CD4-positive, alpha-beta memory T cell (primary cell): Measurements from ENCODE around the gene PITX1. TPM values are rescaled to one million over a fixed set of nuclear protein-coding genes. Genes with fewer than 3 reads are reported as not detected.
A peak's percentile ranks its signal among the peaks of the same experiment; 100 is the strongest.

ENCODE experiments used
- CTCF ChIA-PET: fragments of 350-600 bp; sonication (Branson Sonifier 250); formaldehyde crosslinking; loops from one replicate; lab custom pipeline; 2021; ENCODE audit warnings: inconsistent platforms; ENCODE audit not compliant: partially characterized antibody; lab: Charles Lee
- POLR2A ChIA-PET: fragments of 350-600 bp; sonication (Branson Sonifier 250); formaldehyde crosslinking; loops from one replicate; lab custom pipeline; 2021; ENCODE audit not compliant: partially characterized antibody; lab: Charles Lee
- DNase-seq, 5 donors: peaks; one replicate each; pipeline versions ENCODE4 v3.0.0 to v3.0.0-alpha.2; 2020 to 2022; ENCODE audit warnings: mixed read lengths in 1 of 5
- H3K27ac ChIP-seq: one replicate; pipeline ENCODE4 v1.7.0; 2013; ENCODE audit warnings: low read depth, low read length
- H3K27me3 ChIP-seq: 2 replicates; pipeline ENCODE4 v1.7.0; 2013; ENCODE audit warnings: mild to moderate bottlenecking, low read length, moderate library complexity; ENCODE audit not compliant: insufficient read depth
- H3K36me3 ChIP-seq: 2 replicates; pipeline ENCODE4 v1.7.0; 2013; ENCODE audit warnings: mild to moderate bottlenecking, low read length, moderate library complexity; ENCODE audit not compliant: insufficient read depth
- H3K4me1 ChIP-seq: 2 replicates; pipeline ENCODE4 v1.7.0; 2013; ENCODE audit warnings: mild to moderate bottlenecking, low read length, moderate library complexity; ENCODE audit not compliant: insufficient read depth
- H3K4me3 ChIP-seq, 2 donors: one replicate each; pipeline ENCODE4 v1.7.0; 2013; ENCODE audit warnings: low read length in 2 of 2, mild to moderate bottlenecking in 1 of 2
- H3K9me3 ChIP-seq, 2 donors: one replicate each; pipeline ENCODE4 v1.7.0; 2013; ENCODE audit warnings: low read length in 2 of 2, control low read depth in 1 of 2; ENCODE audit not compliant: control insufficient read depth in 1 of 2
- H3K27ac Mint-ChIP-seq, 7 donors: one replicate each; pipeline ENCODE4 v1.8.0; 2020 to 2021; ENCODE audit warnings: mixed read lengths in 7 of 7, mild to moderate bottlenecking in 6 of 7, inconsistent platforms in 3 of 7, moderate library complexity in 3 of 7
- H3K27me3 Mint-ChIP-seq, 2 donors: one replicate each; pipeline ENCODE4 v1.8.0; 2020 to 2021; ENCODE audit warnings: mixed read lengths in 2 of 2
- H3K36me3 Mint-ChIP-seq, 2 donors: one replicate each; pipeline ENCODE4 v1.8.0; 2020 to 2021; ENCODE audit warnings: mixed read lengths in 2 of 2, inconsistent platforms in 1 of 2, mild to moderate bottlenecking in 1 of 2
- H3K4me1 Mint-ChIP-seq, 4 donors: one replicate each; pipeline ENCODE4 v1.8.0; 2020 to 2021; ENCODE audit warnings: mixed read lengths in 4 of 4, mild to moderate bottlenecking in 1 of 4
- H3K4me3 Mint-ChIP-seq, 8 donors: one replicate each; pipeline ENCODE4 v1.8.0; 2020 to 2021; ENCODE audit warnings: mixed read lengths in 8 of 8, mild to moderate bottlenecking in 7 of 8, moderate library complexity in 6 of 8, inconsistent platforms in 3 of 8
- H3K9me3 Mint-ChIP-seq, 8 donors: one replicate each; pipeline ENCODE4 v1.8.0; 2020 to 2021; ENCODE audit warnings: mixed read lengths in 8 of 8, mild to moderate bottlenecking in 5 of 8, inconsistent platforms in 3 of 8, moderate library complexity in 1 of 8
- intact Hi-C: fragments of 100-400 bp; cut with micrococcal nuclease; formaldehyde crosslinking; loops from one replicate; pipeline ENCODE4 v1.15.1; 2023
- polyA plus RNA-seq, 2 donors: library from polyadenylated mRNA; unstranded; fragments of 300-500 nt; fragmentation: Illumina TruSeq; gene quantifications; one replicate each; pipeline ENCODE4 v1.2.3, GENCODE V29; 2021
- total RNA-seq, 2 experiments: library from RNA; stranded (reverse); gene quantifications; one replicate each; pipeline ENCODE4 v1.2.3, GENCODE V29; 2021

The PITX1 gene
- total and polyA plus RNA-seq, 4 experiments from 2014 or later: not detected

GRCh38 chr5:135075621-135076020 lies 41.6 kb upstream of the PITX1 start:
- no peaks in the 10 kb centered on the region for H3K27me3 ChIP-seq
- no peaks in the 10 kb centered on the region for H3K9me3 Mint-ChIP-seq
- ChIA-PET POLR2A (no interaction called here), CTCF (no interaction called here)
- no peak overlapping the region for H3K27ac ChIP-seq
- no peaks in the 10 kb centered on the region for H3K36me3 Mint-ChIP-seq
- H3K27ac Mint-ChIP-seq: no peak overlapping the region
- H3K4me3 ChIP-seq: no peak overlapping the region
- no peaks in the 10 kb centered on the region for H3K4me1 ChIP-seq
- peaks cover 3 to 9% of the 10 kb centered on the region in 2 donors for H3K27me3 Mint-ChIP-seq
- H3K4me1 Mint-ChIP-seq: no peaks in the 10 kb centered on the region
- DNase-seq: no peak
- H3K4me3 Mint-ChIP-seq: no peak overlapping the region
- no peaks in the 10 kb centered on the region for H3K9me3 ChIP-seq
- no peaks in the 10 kb centered on the region for H3K36me3 ChIP-seq
- intact Hi-C loops: no loop called here

DNA sequence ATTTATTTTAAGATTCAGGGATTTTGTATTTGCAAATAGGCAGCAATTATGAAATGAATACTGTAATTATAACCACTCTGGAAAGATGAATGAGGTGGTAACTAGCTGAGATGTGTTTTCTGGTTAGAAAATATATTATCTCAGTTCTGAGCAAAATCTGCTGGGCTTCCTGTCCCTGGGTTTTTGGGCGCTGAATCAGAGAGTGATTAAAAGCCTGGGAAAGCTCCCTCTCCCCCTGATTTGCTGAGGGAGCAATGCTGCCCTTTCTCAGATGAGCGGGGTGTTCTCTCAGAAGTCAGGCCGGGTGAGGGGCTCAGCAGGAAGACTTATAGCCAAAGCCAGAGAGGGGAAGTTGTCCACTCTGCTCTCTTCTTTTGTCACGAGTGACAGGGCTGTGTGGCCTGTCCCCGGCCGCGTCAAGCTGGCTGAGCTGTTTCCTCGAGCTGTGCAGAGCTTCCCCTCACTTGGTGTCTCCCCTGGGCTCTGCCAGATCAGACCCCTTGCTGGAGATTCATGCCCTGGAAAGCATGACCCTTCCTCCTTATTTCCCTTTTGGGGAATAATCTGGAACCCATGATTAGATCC lies 39.8 kb upstream of the PITX1 start:
- no peaks in the 10 kb centered on the region for H3K4me1 Mint-ChIP-seq
- H3K27ac ChIP-seq: no peak overlapping the region
- H3K4me1 ChIP-seq: no peaks in the 10 kb centered on the region
- H3K27me3 Mint-ChIP-seq: peaks cover 3 to 9% of the 10 kb centered on the region in 2 donors
- no peak overlapping the region for H3K4me3 Mint-ChIP-seq
- H3K27ac Mint-ChIP-seq: no peak overlapping the region
- no peaks in the 10 kb centered on the region for H3K36me3 Mint-ChIP-seq
- CTCF ChIA-PET: no interaction called here
- no peaks in the 10 kb centered on the region for H3K9me3 Mint-ChIP-seq
- H3K4me3 ChIP-seq: no peak overlapping the region
- no peaks in the 10 kb centered on the region for H3K9me3 ChIP-seq
- no peaks in the 10 kb centered on the region for H3K27me3 ChIP-seq
- H3K36me3 ChIP-seq: no peaks in the 10 kb centered on the region
- no peak for DNase-seq
- intact Hi-C loops: no loop called here
- POLR2A ChIA-PET: no interaction called here

DNA sequence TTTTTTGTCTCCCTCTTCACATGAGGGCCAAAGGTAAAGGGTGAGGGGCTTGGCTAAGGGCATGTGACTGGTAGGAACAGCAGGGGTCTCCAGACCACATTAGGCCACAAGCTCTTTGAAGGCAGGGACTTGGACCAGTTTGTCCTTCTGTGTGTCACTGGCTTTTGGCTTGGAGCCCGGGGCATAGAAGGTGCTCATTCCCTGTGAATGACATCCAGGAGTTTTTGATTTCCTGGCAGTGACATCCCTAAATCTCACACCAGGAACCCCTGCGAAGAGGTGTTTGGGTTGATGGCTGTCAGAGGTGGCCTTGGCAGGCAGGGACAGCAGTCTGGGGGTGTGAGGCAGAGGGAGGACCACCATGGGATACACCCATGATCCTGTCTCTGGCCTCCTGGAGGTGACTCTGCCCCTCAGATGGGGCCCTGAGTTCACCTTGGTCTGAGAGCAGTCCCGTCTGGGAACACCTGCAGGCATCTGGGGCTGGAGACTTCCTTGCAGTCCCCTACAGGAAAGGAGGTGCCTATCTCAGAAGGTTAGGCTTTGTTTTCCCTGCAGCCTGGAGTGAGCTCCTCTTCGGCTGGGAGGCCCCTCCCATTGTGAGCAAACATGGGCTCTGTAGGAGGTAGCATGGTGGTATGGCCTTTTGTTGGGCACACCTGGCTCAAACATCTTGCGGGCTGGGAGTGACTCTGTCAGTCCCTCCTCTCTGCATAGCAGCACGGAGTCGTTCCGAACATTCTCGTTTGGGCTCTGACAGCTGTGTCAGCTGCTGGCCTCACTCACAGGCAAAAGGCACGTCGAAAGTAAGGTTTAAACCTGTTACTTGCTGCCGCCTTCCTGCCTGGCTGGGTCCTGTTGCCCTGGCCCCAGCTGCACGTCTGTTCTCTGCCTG lies 38.6 kb upstream of the PITX1 start:
- H3K4me1 ChIP-seq: no peaks in the 10 kb centered on the region
- Mint-ChIP-seq H3K4me3 (no peak overlapping the region), H3K4me1 (no peaks in the 10 kb centered on the region), H3K9me3 (no peaks in the 10 kb centered on the region), H3K27ac (peak overlapping the region in 1 of 7 donors; percentile 53), H3K36me3 (no peaks in the 10 kb centered on the region), H3K27me3 (peaks cover 2 to 5% of the 10 kb centered on the region in 2 donors)
- H3K9me3 ChIP-seq: no peaks in the 10 kb centered on the region
- H3K27ac ChIP-seq: no peak overlapping the region
- H3K27me3 ChIP-seq: no peaks in the 10 kb centered on the region
- no peak overlapping the region for H3K4me3 ChIP-seq
- H3K36me3 ChIP-seq: no peaks in the 10 kb centered on the region
- DNase-seq: no peak
- ChIA-PET POLR2A (no interaction called here), CTCF (no interaction called here)
- intact Hi-C loops: no loop called here

DNA sequence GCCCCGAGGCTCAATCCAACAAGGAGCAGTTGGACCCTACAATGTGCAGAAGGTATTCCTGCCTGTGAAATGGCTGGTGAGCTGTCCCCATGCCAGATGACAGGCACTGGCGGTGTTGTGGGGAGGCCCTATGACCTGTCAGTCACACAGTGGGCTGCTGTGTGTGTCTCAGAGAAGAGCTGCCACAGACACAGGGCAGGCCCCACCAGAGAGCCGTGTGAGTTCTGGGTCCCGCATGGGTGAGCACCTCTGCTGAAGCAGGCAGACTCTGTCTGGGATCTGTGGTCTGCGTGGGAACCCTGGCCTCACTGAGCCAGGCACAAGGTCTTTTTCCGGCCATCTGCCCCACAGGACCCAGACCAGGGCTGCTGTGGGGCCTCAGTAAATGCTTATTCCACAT lies 37.3 kb upstream of the PITX1 start:
- H3K4me3 ChIP-seq: no peak overlapping the region
- Mint-ChIP-seq H3K4me1 (no peaks in the 10 kb centered on the region), H3K4me3 (no peak overlapping the region), H3K27ac (no peak overlapping the region), H3K9me3 (no peaks in the 10 kb centered on the region), H3K36me3 (no peaks in the 10 kb centered on the region), H3K27me3 (peaks cover 0 to 4% of the 10 kb centered on the region in 2 donors)
- H3K9me3 ChIP-seq: no peaks in the 10 kb centered on the region
- no peaks in the 10 kb centered on the region for H3K27me3 ChIP-seq
- no peak overlapping the region for H3K27ac ChIP-seq
- H3K4me1 ChIP-seq: no peaks in the 10 kb centered on the region
- intact Hi-C loops: no loop called here
- H3K36me3 ChIP-seq: no peaks in the 10 kb centered on the region
- CTCF ChIA-PET: no interaction called here
- no peak for DNase-seq
- POLR2A ChIA-PET: no interaction called here

- Mint-ChIP-seq H3K4me1 (no peaks in the 10 kb centered on the region), H3K36me3 (no peaks in the 10 kb centered on the region), H3K27me3 (peaks cover 0 to 3% of the 10 kb centered on the region in 2 donors), H3K27ac (peak overlapping the region in 1 of 7 donors; percentile 36), H3K9me3 (no peaks in the 10 kb centered on the region), H3K4me3 (no peak overlapping the region)
- H3K27ac ChIP-seq: no peak overlapping the region
- no peak overlapping the region for H3K4me3 ChIP-seq
- ChIA-PET POLR2A (no interaction called here), CTCF (no interaction called here)
- intact Hi-C loops: no loop called here
- H3K4me1 ChIP-seq: no peaks in the 10 kb centered on the region
- DNase-seq: no peak
- H3K27me3 ChIP-seq: no peaks in the 10 kb centered on the region
- H3K9me3 ChIP-seq: no peaks in the 10 kb centered on the region
- H3K36me3 ChIP-seq: no peaks in the 10 kb centered on the region
These were observed 36.0 kb upstream of the PITX1 start for GRCh38 chr5:135069895-135070657.

DNA sequence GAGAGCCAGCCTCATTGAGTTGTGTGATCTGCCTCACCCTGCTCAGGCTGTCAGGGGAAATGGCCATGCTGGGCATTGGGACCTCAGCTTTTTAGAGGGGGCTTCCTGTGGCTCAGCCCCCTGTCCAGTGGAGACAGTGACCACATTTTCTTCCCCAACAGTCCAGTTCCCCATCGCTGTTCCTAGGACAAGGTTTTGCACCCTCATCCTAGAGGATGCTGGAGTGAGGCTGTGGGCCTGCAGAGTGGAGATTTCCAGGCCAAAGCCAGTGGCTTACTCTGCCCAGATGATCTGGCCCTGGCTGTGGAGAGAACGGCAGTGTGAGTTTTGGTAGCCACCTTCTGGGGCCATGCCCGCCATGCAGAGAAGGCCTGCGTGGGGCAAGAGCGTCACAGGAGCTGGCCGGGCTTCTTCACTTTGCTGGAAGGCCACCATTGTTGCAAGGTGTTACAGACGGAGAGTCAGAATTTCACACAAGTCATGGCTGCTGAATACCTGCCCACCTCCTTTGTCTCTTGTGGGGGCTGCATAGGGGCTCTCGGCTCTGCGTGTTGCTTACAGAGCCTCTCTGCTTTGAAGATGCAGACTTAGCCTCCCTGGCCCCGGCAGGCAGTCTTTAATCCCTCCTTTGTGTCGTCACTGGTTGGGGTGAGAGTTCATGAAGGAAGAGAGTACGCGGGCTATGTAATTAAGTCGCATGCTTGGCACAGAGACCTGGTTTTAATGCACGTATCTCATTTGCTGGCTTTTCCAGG lies 35.2 kb upstream of the PITX1 start:
- Mint-ChIP-seq H3K36me3 (no peaks in the 10 kb centered on the region), H3K4me1 (no peaks in the 10 kb centered on the region), H3K27me3 (peaks cover 1 to 4% of the 10 kb centered on the region in 2 donors), H3K4me3 (no peak overlapping the region), H3K9me3 (no peaks in the 10 kb centered on the region), H3K27ac (no peak overlapping the region)
- no peak for DNase-seq
- Histone ChIP-seq H3K27ac (no peak overlapping the region), H3K9me3 (no peaks in the 10 kb centered on the region), H3K27me3 (no peaks in the 10 kb centered on the region), H3K4me3 (no peak overlapping the region), H3K36me3 (no peaks in the 10 kb centered on the region), H3K4me1 (no peaks in the 10 kb centered on the region)
- POLR2A ChIA-PET: no interaction called here
- CTCF ChIA-PET: no interaction called here
- intact Hi-C loops: no loop called here

DNA sequence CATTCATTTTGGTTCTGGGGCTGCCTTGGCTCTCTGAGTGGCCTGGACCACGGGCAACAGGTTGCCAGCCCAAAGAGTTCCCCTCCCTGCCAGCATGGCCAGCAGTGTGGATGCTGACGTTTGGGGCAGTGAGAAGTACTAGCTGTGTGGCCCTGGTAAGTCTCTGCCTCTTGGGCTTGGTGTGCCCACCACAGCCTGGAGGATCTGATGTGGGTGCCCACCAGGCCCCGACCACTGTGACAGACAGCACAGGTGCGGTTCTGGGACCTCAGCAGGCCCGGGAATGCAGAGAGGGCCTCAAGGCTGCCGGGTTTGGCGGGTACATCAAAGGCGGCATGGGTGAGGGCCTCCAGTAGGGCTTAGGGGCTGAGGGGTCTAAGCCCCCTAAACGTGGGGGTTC lies 33.6 kb upstream of the PITX1 start:
- H3K27me3 Mint-ChIP-seq: peaks cover 3 to 5% of the 10 kb centered on the region in 2 donors
- intact Hi-C loops: no loop called here
- Histone ChIP-seq H3K4me1 (no peaks in the 10 kb centered on the region), H3K27me3 (no peaks in the 10 kb centered on the region), H3K4me3 (no peak overlapping the region), H3K36me3 (no peaks in the 10 kb centered on the region), H3K27ac (no peak overlapping the region), H3K9me3 (no peaks in the 10 kb centered on the region)
- H3K4me3 Mint-ChIP-seq: no peak overlapping the region
- no peaks in the 10 kb centered on the region for H3K36me3 Mint-ChIP-seq
- DNase-seq: no peak
- no peak overlapping the region for H3K27ac Mint-ChIP-seq
- H3K4me1 Mint-ChIP-seq: no peaks in the 10 kb centered on the region
- no peaks in the 10 kb centered on the region for H3K9me3 Mint-ChIP-seq
- CTCF ChIA-PET: no interaction called here
- POLR2A ChIA-PET: no interaction called here
